ENCODE results near the gene MMS19. TPM values are rescaled to one million over a fixed set of nuclear protein-coding genes. Genes with fewer than 3 reads are reported as not detected.

Gene MMS19
- total RNA-seq: 66.7 and 102 TPM in 2 replicates

GRCh38 chr10:97498076-97498840, at the start of gene MMS19:
TSS of gene MMS19 (minus strand) at chr10:97498422. CDS start at chr10:97498384, 38 bp downstream.

GRCh38 chr10:97498841-97499560, 779 bp upstream of the MMS19 start, which contains the start of gene UBTD1:
TSS of gene UBTD1 (plus strand) at chr10:97498924. CDS start at chr10:97499204, 280 bp downstream.

GRCh38 chr10:97445722-97446639, 52.2 kb downstream of the MMS19 start, which contains the start of the genes EXOSC1 and ZDHHC16:
TSS of gene EXOSC1 (minus strand) at chr10:97446006. CDS start at chr10:97445985, 21 bp downstream.
TSS of gene ZDHHC16 (plus strand) at chr10:97446175. CDS start at chr10:97451676, 5,501 bp downstream.

GRCh38 chr10:97425964-97426775, 72.1 kb downstream of the MMS19 start, which contains the start of gene PGAM1:
TSS of gene PGAM1 (plus strand) at chr10:97426191. CDS start at chr10:97426308, 117 bp downstream.

Small RNA genes within 50 kb of the gene (small RNA-seq; reads per million reads assigned to genes)
- not detected for gene RF00019 (ENCODE audit: low replicate concordance)

Other genes starting within 250 kb of the MMS19 start
- 2.8 and 15.2 TPM in 2 replicates for gene ARHGAP19, start 205.8 kb downstream of the MMS19 start, total RNA-seq
- 0.86 and 1.8 TPM in 2 replicates for gene FRAT1, start 179.2 kb downstream of the MMS19 start, total RNA-seq
- 3.9 and 6.0 TPM in 2 replicates for gene FRAT2, start 163.7 kb downstream of the MMS19 start, total RNA-seq
- gene RRP12, start 97.1 kb downstream of the MMS19 start, total RNA-seq: 31.1 and 50.0 TPM in 2 replicates
- gene PGAM1, start 72.2 kb downstream of the MMS19 start, total RNA-seq: 274 and 654 TPM in 2 replicates
- gene EXOSC1, start 52.4 kb downstream of the MMS19 start, total RNA-seq: 48.1 and 54.1 TPM in 2 replicates
- gene ZDHHC16, start 52.2 kb downstream of the MMS19 start, total RNA-seq: 55.1 and 92.6 TPM in 2 replicates
- gene UBTD1, start 502 bp upstream of the MMS19 start, total RNA-seq: 41.6 and 54.0 TPM in 2 replicates
- gene ANKRD2, start 74.4 kb upstream of the MMS19 start, total RNA-seq: not detected in 2 replicates
- 0.14 and 0.44 TPM in 2 replicates for gene HOGA1, start 86.0 kb upstream of the MMS19 start, total RNA-seq
- gene C10orf62, start 91.3 kb upstream of the MMS19 start, total RNA-seq: not detected in 2 replicates
- gene MORN4, start 135.1 kb upstream of the MMS19 start, total RNA-seq: 4.6 and 5.7 TPM in 2 replicates
- 29.5 and 30.2 TPM in 2 replicates for gene PI4K2A, start 142.2 kb upstream of the MMS19 start, total RNA-seq
- 18.2 and 55.8 TPM in 2 replicates for gene AVPI1, start 188.8 kb upstream of the MMS19 start, total RNA-seq
- 39.8 and 53.3 TPM in 2 replicates for gene MARVELD1, start 215.3 kb upstream of the MMS19 start, total RNA-seq
- 24.9 and 31.6 TPM in 2 replicates for gene ZFYVE27, start 238.7 kb upstream of the MMS19 start, total RNA-seq